HepG2 (cell line): ENCODE data around the gene BCAM. TPM values are rescaled to one million over a fixed set of nuclear protein-coding genes. Genes with fewer than 3 reads are reported as not detected.

Experiments used
- ASH2L ChIP-seq: fragments of 300-600, 200-600 bp; sonication (generic); IDR thresholded peaks from 2 replicates; pipeline ENCODE4 v1.7.0; 2017; ENCODE audit warnings: low read depth, mild to moderate bottlenecking, moderate library complexity, mixed read lengths, low read length; ENCODE audit not compliant: insufficient read length
- CCDC6 ChIP-seq: sonication (generic); formaldehyde crosslinking; IDR thresholded peaks from 2 replicates; pipeline ENCODE4 v1.8.1; 2022; ENCODE audit warnings: mild to moderate bottlenecking, missing genetic modification reagents, moderate library complexity
- CEBPB ChIP-seq: IDR thresholded peaks from 2 replicates; pipeline ENCODE4 v1.6.1; 2011; ENCODE audit warnings: low read depth, low read length, improper control_type of control experiment, borderline replicate concordance
- CHCHD3 ChIP-seq: sonication (generic); formaldehyde crosslinking; IDR thresholded peaks from 2 replicates; pipeline ENCODE4 v1.8.0; 2022; ENCODE audit warnings: mild to moderate bottlenecking, missing genetic modification reagents, moderate library complexity
- FOXO1 ChIP-seq: sonication (generic); formaldehyde crosslinking; IDR thresholded peaks from 2 replicates; pipeline ENCODE4 v1.4.0; 2020; ENCODE audit warnings: missing genetic modification reagents
- GATA4 ChIP-seq: sonication (generic); IDR thresholded peaks from 2 replicates; pipeline ENCODE4 v1.6.1; 2016; ENCODE audit warnings: antibody characterized with exemption, low read depth, borderline replicate concordance
- HOXA5 ChIP-seq: sonication (generic); formaldehyde crosslinking; IDR thresholded peaks from 2 replicates; pipeline ENCODE4 v1.4.0; 2020; ENCODE audit warnings: missing genetic modification reagents
- JDP2 ChIP-seq: sonication (generic); formaldehyde crosslinking; IDR thresholded peaks from 2 replicates; pipeline ENCODE4 v1.8.1; 2022; ENCODE audit warnings: missing genetic modification reagents, borderline replicate concordance
- KLF9 ChIP-seq: IDR thresholded peaks from 2 replicates; pipeline ENCODE4 v1.6.1; 2016; ENCODE audit warnings: low read depth
- NFATC3 ChIP-seq: sonication (generic); formaldehyde crosslinking; IDR thresholded peaks from 2 replicates; pipeline ENCODE4 v1.5.1; 2020; ENCODE audit warnings: mild to moderate bottlenecking, missing genetic modification reagents
- POLR2AphosphoS2 ChIP-seq: IDR thresholded peaks from 2 replicates; pipeline ENCODE4 v1.6.1; 2011; ENCODE audit warnings: low read depth, low read length, improper control_type of control experiment
- SIN3A ChIP-seq: IDR thresholded peaks from 2 replicates; pipeline ENCODE4 v1.6.1; 2011; ENCODE audit warnings: low read depth, mild to moderate bottlenecking, control low read depth, low read length, borderline replicate concordance
- SMAD9 ChIP-seq: sonication (generic); formaldehyde crosslinking; IDR thresholded peaks from 2 replicates; pipeline ENCODE4 v1.5.1; 2020; ENCODE audit warnings: mild to moderate bottlenecking, missing genetic modification reagents
- SMARCC2 ChIP-seq: fragments of 450-650 bp; IDR thresholded peaks from 2 replicates; pipeline ENCODE4 v1.6.1; 2017; ENCODE audit warnings: antibody characterized with exemption, mild to moderate bottlenecking
- SMARCE1 ChIP-seq: fragments of 450-650 bp; IDR thresholded peaks from 2 replicates; pipeline ENCODE4 v1.6.1; 2017; ENCODE audit warnings: borderline replicate concordance
- TBX2 ChIP-seq: sonication (generic); formaldehyde crosslinking; IDR thresholded peaks from 2 replicates; pipeline ENCODE4 v1.5.0; 2020; ENCODE audit warnings: missing genetic modification reagents, mild to moderate bottlenecking, borderline replicate concordance
- ZBTB42 ChIP-seq: sonication (generic); formaldehyde crosslinking; IDR thresholded peaks from 2 replicates; pipeline ENCODE4 v1.5.0; 2020; ENCODE audit warnings: mild to moderate bottlenecking, missing genetic modification reagents
- ZNF17 ChIP-seq: sonication (generic); formaldehyde crosslinking; IDR thresholded peaks from 2 replicates; pipeline ENCODE4 v1.5.0; 2020; ENCODE audit warnings: mild to moderate bottlenecking, missing genetic modification reagents
- ZNF317 ChIP-seq: sonication (generic); formaldehyde crosslinking; IDR thresholded peaks from 2 replicates; pipeline ENCODE4 v1.5.0; 2020; ENCODE audit warnings: mild to moderate bottlenecking, missing genetic modification reagents
- ZNF33A ChIP-seq: sonication (generic); formaldehyde crosslinking; IDR thresholded peaks from 2 replicates; pipeline ENCODE4 v1.5.1; 2020; ENCODE audit warnings: missing genetic modification reagents, mild to moderate bottlenecking, moderate library complexity, borderline replicate concordance
- ZNF44 ChIP-seq: sonication (generic); formaldehyde crosslinking; IDR thresholded peaks from 2 replicates; pipeline ENCODE4 v1.5.1; 2020; ENCODE audit warnings: mild to moderate bottlenecking, missing genetic modification reagents
- ZNF460 ChIP-seq: sonication (generic); formaldehyde crosslinking; IDR thresholded peaks from 2 replicates; pipeline ENCODE4 v1.5.1; 2020; ENCODE audit warnings: missing genetic modification reagents, mild to moderate bottlenecking, borderline replicate concordance
- ZNF510 ChIP-seq: sonication (generic); formaldehyde crosslinking; IDR thresholded peaks from 2 replicates; pipeline ENCODE4 v1.4.0; 2020; ENCODE audit warnings: low read depth, mild to moderate bottlenecking, missing genetic modification reagents
- ZNF724P ChIP-seq: sonication (generic); formaldehyde crosslinking; IDR thresholded peaks from 2 replicates; pipeline ENCODE4 v1.8.0; 2022; ENCODE audit warnings: missing genetic modification reagents, borderline replicate concordance
- ZNF790 ChIP-seq: sonication (generic); formaldehyde crosslinking; IDR thresholded peaks from 2 replicates; pipeline ENCODE4 v1.8.0; 2022; ENCODE audit warnings: missing genetic modification reagents, mild to moderate bottlenecking, borderline replicate concordance
- ZNF792 ChIP-seq: IDR thresholded peaks from 2 replicates; pipeline ENCODE4 v1.6.1; 2016
- ZNF879 ChIP-seq: sonication (generic); formaldehyde crosslinking; IDR thresholded peaks from 2 replicates; pipeline ENCODE4 v1.8.1; 2023; ENCODE audit warnings: missing genetic modification reagents
- polyA plus RNA-seq, 8 experiments: library from polyadenylated mRNA; depleted of rRNA in 3 of 8; stranded (reverse) in 7 of 8; unstranded in 1 of 8; fragments of >200 nt; fragmentation: Illumina TruSeq in 4 of 8; extraction: Trizol in 4 of 8; gene quantifications; 2 replicates each; pipeline versions ENCODE4 v1.2.1 to v1.2.3, GENCODE V29; 2011 to 2016; ENCODE audit warnings: low read depth in 4 of 8, missing spikeins in 1 of 8, mixed read lengths in 1 of 8; ENCODE audit not compliant: insufficient read depth in 1 of 8
- total RNA-seq, 5 experiments: library from RNA; depleted of rRNA; stranded (reverse); fragments of >200 nt; fragmentation: Illumina TruSeq; extraction: Trizol; gene quantifications; 2 replicates each; pipeline ENCODE4 v1.2.3, GENCODE V29; 2016; ENCODE audit warnings: low read depth in 1 of 5
- TF ChIP-seq, protein P1 (sequence below): IDR thresholded peaks from 2 replicates; pipeline ENCODE4 v1.6.1; 2016
- TF ChIP-seq, protein P2 (sequence below): sonication (generic); formaldehyde crosslinking; IDR thresholded peaks from 2 replicates; pipeline ENCODE4 v1.5.0; 2020; ENCODE audit warnings: mild to moderate bottlenecking, missing genetic modification reagents, borderline replicate concordance
- TF ChIP-seq, protein P3 (sequence below): sonication (generic); formaldehyde crosslinking; IDR thresholded peaks from 2 replicates; pipeline ENCODE4 v1.4.0; 2020; ENCODE audit warnings: mild to moderate bottlenecking, missing genetic modification reagents
- TF ChIP-seq, protein P4 (sequence below): IDR thresholded peaks from 2 replicates; pipeline ENCODE4 v1.6.1; 2016; ENCODE audit warnings: low read depth, borderline replicate concordance

The BCAM gene
- total and polyA plus RNA-seq, 2 of the 13 experiments (the other 11 are each of a cell fraction or from before 2014, with no cell fraction given) = 51.2 to 62.7 TPM

DNA sequence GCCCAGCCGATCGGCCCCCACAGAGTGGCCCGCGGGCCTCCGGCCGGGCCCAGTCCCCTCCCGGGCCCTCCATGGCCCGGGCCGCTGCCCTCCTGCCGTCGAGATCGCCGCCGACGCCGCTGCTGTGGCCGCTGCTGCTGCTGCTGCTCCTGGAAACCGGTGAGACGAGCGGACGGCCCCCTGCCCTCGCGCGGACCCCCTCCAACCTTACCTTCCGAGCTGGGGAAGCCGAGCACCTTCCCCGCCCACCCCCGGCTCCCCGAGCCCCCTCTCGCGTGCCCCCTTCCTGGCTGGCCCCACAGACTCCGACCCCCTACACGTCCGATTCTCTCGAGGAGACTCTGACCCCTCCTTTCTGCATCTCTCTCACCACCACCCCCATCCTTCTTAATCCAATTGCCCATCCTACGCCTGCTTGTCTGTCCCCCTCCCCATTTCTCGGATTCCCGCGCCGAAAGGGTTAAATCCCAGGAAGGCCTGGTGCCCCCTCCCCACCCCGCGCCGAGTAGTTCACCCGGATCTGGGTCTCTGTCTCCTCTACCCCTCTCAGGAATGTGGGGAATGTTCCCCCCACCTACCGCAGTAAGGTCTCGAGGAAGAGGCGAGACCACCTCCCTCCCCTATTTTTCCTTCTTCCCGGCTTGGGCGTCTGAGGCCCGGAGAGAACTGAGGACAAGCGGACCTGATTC is 37.7 kb downstream of the BCAM start (continued):
- TF ChIP-seq, protein P1, sequence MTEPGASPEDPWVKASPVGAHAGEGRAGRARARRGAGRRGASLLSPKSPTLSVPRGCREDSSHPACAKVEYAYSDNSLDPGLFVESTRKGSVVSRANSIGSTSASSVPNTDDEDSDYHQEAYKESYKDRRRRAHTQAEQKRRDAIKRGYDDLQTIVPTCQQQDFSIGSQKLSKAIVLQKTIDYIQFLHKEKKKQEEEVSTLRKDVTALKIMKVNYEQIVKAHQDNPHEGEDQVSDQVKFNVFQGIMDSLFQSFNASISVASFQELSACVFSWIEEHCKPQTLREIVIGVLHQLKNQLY = no peak
- 0 out of 2 replicates have a peak, but pooled peaks have one; percentile 52 for TF ChIP-seq SIN3A
- no peak for TF ChIP-seq NFATC3 (CRISPR knock-in tag)
- TF ChIP-seq SMARCE1 = no peak
- no peak for TF ChIP-seq SMARCC2
- TF ChIP-seq, protein P2, sequence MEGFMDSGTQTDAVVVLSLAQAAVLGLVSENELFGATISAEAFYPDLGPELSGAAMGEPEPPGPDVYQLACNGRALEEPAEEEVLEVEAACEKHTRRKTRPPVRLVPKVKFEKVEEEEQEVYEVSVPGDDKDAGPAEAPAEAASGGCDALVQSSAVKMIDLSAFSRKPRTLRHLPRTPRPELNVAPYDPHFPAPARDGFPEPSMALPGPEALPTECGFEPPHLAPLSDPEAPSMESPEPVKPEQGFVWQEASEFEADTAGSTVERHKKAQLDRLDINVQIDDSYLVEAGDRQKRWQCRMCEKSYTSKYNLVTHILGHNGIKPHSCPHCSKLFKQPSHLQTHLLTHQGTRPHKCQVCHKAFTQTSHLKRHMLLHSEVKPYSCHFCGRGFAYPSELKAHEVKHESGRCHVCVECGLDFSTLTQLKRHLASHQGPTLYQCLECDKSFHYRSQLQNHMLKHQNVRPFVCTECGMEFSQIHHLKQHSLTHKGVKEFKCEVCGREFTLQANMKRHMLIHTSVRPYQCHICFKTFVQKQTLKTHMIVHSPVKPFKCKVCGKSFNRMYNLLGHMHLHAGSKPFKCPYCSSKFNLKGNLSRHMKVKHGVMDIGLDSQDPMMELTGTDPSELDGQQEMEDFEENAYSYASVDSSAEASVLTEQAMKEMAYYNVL (CRISPR knock-in tag) = no peak
- TF ChIP-seq, protein P3, sequence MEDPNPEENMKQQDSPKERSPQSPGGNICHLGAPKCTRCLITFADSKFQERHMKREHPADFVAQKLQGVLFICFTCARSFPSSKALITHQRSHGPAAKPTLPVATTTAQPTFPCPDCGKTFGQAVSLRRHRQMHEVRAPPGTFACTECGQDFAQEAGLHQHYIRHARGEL (CRISPR knock-in tag) = no peak
- no peak for TF ChIP-seq ZNF33A (CRISPR knock-in tag)
- no peak for TF ChIP-seq ZNF879 (CRISPR knock-in tag)
- TF ChIP-seq CCDC6 = peak; percentile 14; the same call in 1 of the 2 replicates
- no peak for TF ChIP-seq ZNF17 (CRISPR knock-in tag)
- no peak for TF ChIP-seq FOXO1 (CRISPR knock-in tag)
- TF ChIP-seq CEBPB = no peak
- TF ChIP-seq ZNF510 (CRISPR knock-in tag) = no peak
- no peak for TF ChIP-seq ZNF790 (CRISPR knock-in tag)
- TF ChIP-seq CHCHD3 = 0 out of 2 replicates have a peak, but pooled peaks have one; percentile 39
- TF ChIP-seq ZNF44 (CRISPR knock-in tag) = no peak
- no peak for TF ChIP-seq ZBTB42
- TF ChIP-seq ZNF792 (CRISPR knock-in tag) = 0 out of 2 replicates have a peak, but pooled peaks have one; percentile 3
- TF ChIP-seq SMAD9 (CRISPR knock-in tag) = no peak
- TF ChIP-seq GATA4 = no peak
- TF ChIP-seq ZNF724P (CRISPR knock-in tag) = no peak
- TF ChIP-seq KLF9 = no peak
- TF ChIP-seq JDP2 (CRISPR knock-in tag) = no peak
- TF ChIP-seq TBX2 = no peak
- 0 out of 2 replicates have a peak, but pooled peaks have one; percentile 31 for TF ChIP-seq HOXA5 (CRISPR knock-in tag)
- TF ChIP-seq POLR2AphosphoS2 = no peak
- no peak for TF ChIP-seq ZNF460 (CRISPR knock-in tag)
- TF ChIP-seq, protein P4, sequence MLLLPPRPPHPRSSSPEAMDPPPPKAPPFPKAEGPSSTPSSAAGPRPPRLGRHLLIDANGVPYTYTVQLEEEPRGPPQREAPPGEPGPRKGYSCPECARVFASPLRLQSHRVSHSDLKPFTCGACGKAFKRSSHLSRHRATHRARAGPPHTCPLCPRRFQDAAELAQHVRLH (CRISPR knock-in tag) = no peak; the same call in 1 of the 2 replicates
- peak; percentile 42 for TF ChIP-seq ASH2L
- no peak for TF ChIP-seq ZNF317 (CRISPR knock-in tag)
